Nasal cavity respiratory epithelium epithelial cell of viscerocranial mucosa (primary cell): Measurements from ENCODE around the gene CRAT. TPM values are rescaled to one million over a fixed set of nuclear protein-coding genes. Genes with fewer than 3 reads are reported as not detected.

ENCODE experiments used
- total RNA-seq: library from RNA; depleted of rRNA; stranded (reverse); fragments of >200 nt; gene quantifications from 2 replicates; pipeline ENCODE4 v1.2.3, GENCODE V29; 2014

Gene CRAT
- 12.6 and 37.2 TPM in 2 replicates for total RNA-seq

DNA sequence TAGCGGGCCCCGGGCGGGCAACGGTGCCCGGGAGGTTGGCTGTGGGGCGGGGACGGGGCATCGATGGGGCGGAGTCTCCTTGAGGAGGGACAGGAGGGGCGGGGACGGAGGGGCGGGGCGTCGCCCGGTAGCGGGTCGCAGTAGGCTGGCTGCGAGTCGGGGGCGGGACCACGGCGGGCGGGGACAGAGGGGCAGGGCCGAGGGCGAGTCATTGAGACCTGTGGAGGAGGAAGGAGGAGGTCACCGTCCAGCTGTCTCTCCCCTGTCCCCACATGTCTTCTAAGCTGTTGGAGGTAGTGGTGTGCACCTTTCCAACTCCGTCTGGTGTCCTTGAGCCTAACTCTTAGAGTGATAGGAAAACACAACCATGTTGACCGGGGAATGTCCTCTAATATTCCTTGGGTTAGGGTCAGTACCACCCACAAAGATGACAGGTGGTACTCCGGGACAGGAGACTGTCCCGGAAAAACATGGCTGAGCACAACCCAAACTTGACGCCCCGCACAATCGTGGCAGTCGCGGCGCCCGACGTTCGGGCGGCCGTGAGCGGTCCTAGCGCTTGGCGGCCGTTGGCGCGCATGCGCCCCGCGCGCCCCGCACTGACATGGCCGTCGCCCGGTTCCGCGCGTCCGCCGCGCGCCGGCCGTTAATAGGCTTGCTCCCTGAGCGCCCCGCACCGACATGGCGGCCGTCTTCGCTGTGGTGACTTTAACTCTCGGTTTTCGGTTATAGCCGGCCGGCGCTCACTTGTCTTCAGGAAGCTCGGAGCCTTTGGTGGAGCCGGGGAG lies at the start of gene CRAT, which contains the start of gene PTPA:
Gene CRAT (minus strand): TSS at position 54 of the 788 bp plus-strand sequence. CDS start 284 bp downstream, outside the sequence.
Gene PTPA (plus strand): TSS at position 676 of the 788 bp plus-strand sequence. CDS start 186 bp downstream, outside the sequence.

DNA sequence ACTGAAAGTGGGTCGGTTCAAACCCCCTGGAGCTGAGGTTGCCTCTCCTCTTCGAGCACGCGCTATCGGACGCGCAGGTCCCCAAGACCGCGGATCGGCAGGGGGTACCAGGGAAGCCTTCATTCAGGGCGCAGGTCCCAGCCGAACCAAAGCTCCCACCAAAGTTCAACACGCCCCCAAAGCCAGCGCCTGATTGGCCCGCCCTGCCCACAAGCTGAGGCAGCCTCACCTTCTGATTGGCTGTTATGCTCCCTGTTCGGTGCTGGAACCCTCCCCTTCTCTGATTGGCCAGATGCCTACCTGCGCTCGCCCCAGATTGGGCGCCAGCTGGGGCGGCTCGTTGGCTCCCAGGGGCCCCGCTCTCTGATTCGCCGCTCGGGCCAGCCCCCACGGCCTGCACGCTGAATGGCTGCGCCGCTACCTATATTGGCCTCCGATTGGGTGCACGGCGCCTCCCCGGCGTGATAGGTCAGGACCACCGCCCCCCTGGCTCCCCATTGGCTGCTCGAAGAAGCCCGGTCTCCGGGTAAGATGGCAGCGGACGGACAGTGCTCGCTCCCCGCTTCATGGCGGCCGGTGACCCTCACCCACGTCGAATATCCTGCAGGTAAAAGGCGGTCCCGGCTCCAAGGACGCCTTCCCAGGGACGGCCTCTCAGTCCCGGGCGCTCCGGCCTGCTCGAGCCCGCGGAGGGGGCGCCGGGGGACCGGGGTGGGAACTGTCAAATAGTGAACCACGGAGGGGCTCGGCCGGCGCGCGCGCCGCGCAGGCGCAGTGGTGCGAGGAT lies 29.8 kb downstream of the CRAT start, which contains the start of gene DOLPP1:
Gene DOLPP1 (plus strand): TSS at position 511 of the 787 bp plus-strand sequence. CDS start 21 bp downstream, at position 532.

Other genes with a start within 250 kb of the CRAT start
- 8.2 and 9.1 TPM in 2 replicates for gene KYAT1, start 228.8 kb downstream of the CRAT start, total RNA-seq
- gene LRRC8A, start 228.7 kb downstream of the CRAT start, total RNA-seq, result 294 and 307 TPM in 2 replicates
- 1.3 and 1.7 TPM in 2 replicates for gene PHYHD1, start 189.8 kb downstream of the CRAT start, total RNA-seq
- 20.8 and 21.0 TPM in 2 replicates for gene DOLK, start 163.2 kb downstream of the CRAT start, total RNA-seq
- gene NUP188, start 163.1 kb downstream of the CRAT start, total RNA-seq, result 42.7 and 81.1 TPM in 2 replicates
- gene SH3GLB2, start 82.5 kb downstream of the CRAT start, total RNA-seq, result 46.5 and 60.2 TPM in 2 replicates
- 18.8 and 26.9 TPM in 2 replicates for gene MIGA2, start 74.2 kb downstream of the CRAT start, total RNA-seq
- gene DOLPP1, start 29.7 kb downstream of the CRAT start, total RNA-seq, result 12.2 and 16.4 TPM in 2 replicates
- 50.9 and 68.9 TPM in 2 replicates for gene PTPA, start 622 bp upstream of the CRAT start, total RNA-seq
- gene IER5L, start 67.5 kb upstream of the CRAT start, total RNA-seq, result 15.7 and 25.8 TPM in 2 replicates